T-helper 2 cell treated with Interferon-gamma antibody and Interleukin-4, amounts not matched to agents 100 ng/mL and 5 ng/mL, for 36 hours (primary cell): ENCODE data around the gene HTR2B. TPM values are rescaled to one million over a fixed set of nuclear protein-coding genes. Genes with fewer than 3 reads are reported as not detected.
"Not testable (repeated sequence)": the region's sequence is repeated elsewhere in the genome, so short reads cannot be mapped to it uniquely, and the experiment has no call there.

Source experiments
- intact Hi-C: fragments of 100-400 bp; cut with micrococcal nuclease; formaldehyde crosslinking; loops from one replicate; pipeline ENCODE4 v1.15.1; 2023
- total RNA-seq: library from RNA; stranded (reverse); gene quantifications from 2 replicates; pipeline ENCODE4 v1.2.3, GENCODE V29; 2022

Gene HTR2B
- 1.2 and 1.3 TPM in 2 replicates for total RNA-seq

DNA sequence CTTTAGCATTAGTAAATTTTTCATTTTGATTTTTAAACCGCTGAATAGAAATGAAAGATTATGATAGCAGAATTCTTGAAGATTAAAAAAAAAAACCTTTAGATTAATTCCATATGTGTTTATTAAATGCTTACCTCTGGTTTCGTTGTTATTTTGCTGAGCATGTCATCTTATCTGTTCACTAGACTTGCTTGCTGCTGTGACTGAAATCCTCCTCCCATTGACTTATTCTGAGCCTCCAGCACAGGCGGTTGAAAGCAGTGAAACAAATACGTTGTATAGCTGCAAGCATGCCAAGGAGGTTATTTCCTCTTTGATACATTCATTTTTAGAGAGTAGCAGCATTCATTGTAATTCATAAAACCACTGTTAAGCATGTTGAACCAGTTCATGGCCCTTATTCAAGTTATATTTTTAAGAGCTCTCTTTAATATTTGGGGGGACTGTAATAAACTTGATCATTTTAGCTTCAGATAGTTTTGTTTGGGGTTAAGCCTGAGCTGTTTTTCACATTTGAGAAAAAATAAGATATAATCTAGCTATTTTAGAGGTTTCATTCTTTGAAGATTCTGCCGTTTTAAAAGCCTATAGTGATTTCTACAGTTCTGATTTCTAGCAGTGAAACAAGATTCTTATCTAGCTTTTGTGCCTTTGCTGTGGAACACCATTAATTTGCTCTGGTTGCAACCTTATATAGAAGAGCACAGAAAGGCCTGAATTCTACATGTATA lies at the start of gene HTR2B:
TSS of gene HTR2B (minus strand) at position 205 of the 731 bp plus-strand sequence. CDS start 1,278 bp downstream, outside the sequence.
- intact Hi-C loops = loop anchor here (10.0 kb wide), 1 partner anchor 70 kb away; the partner anchor contains the start of gene ARMC9

DNA sequence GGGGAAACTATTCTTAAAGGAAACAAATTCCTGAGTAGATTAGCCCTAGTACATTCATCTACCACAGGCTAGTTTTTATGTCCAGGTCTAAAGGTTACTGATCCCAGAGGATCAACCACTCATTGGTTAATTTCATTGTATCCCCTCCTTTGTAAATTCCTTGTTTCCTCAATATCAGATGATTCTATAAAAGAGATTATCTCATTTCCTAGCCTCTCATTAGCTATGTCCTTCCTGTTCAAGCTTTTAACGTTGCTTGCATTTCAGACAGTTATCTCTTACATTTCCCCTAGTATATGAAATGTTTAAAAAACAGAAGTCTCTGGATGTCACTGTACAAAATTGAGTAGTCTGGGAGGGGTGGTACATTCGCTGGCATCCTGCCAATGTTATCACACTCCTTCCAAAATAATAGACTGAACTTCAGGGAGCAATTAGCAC lies 49.4 kb upstream of the HTR2B start:
- intact Hi-C loops = no loop called here

DNA sequence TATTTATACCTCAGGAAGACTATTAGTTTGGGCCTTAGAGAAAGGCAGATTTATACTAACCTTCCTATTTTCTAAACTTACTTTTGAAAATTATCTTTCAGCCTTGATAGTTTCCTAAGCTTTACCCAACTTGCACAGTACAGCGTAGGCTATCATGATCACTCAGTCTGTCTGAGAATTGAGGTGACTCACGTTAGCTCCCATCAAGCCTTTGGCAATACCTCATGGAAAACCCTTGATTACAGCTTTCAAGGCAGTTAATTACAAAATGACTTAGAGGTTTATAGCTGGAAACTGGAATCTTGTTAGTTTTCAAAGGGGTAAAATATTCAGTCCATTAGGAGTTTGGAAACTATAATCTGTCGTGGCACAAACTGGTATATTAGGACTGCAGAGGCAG lies 47.2 kb upstream of the HTR2B start:
- intact Hi-C loops = no loop called here

DNA sequence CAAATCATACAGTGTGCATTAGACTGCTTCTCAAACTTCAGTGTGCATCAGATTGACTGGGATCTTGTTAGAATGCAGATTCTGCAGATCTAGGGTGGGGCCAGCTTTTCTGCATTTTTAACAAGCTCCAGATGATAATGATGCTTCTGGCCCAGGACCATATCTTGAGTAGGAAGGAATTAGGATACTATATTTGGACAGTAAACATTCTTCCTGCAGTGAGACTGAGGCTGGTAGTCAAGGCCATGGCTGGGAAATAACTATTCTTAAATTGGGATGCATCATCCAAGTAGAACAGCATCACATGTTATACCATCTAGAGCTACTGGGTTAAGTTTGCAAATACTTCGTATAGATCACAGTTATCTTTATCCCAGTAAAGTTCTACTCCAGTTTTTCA lies 45.2 kb upstream of the HTR2B start:
- intact Hi-C loops = no loop called here

DNA sequence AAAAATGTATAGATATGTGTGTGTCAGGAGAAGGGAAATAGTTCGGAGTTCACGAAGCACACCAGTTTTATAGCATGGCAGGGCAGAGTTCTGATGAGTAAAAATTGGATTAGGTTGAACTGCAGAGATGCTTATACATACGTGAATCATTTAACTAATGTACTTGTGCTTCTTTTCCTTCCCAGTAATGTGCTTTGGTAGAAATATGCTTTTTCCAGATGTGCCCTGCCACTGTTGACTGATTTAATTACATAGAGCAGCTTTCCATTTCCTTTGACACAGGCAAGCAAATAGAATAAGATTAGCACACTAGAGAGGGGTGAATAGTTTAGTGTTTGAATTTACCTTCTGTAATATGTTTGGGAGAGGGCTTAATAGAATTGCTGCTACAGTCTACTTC lies 44.6 kb upstream of the HTR2B start:
- intact Hi-C loops = no loop called here

DNA sequence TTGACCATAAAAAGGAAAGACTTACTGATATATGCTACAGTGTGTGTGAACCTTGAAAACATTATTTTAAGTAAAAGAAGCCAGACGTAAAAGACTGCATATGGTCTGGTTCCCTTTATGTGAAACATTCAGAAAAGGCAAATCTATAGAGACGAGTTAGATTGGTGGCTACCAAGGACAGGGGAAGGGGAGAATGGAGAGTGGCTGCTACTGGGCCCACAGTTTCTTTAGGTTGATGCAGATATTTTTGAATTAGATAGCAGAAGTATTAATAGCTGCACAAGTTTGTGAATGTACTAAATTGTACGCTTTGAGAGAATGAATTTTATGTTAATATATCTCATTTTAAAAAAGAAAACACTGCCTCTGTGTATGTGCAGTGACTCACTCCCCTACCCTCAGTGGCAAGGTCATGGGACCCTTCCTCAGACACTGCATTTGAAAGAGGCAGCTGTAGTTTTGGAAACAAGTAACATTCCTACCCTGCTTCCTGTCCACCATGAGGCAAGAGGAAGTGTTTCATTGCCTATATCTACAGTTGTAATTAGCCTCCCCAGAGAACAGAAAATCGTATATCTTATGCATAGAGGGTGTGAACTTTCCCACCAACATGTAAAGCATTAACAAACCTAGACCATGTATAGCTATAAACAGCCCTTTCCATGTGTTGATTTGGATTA lies 43.8 kb upstream of the HTR2B start:
- intact Hi-C loops = no loop called here

- intact Hi-C loops = no loop called here
Observed at GRCh38 chr2:231167745-231168459, 43.1 kb upstream of the HTR2B start.

DNA sequence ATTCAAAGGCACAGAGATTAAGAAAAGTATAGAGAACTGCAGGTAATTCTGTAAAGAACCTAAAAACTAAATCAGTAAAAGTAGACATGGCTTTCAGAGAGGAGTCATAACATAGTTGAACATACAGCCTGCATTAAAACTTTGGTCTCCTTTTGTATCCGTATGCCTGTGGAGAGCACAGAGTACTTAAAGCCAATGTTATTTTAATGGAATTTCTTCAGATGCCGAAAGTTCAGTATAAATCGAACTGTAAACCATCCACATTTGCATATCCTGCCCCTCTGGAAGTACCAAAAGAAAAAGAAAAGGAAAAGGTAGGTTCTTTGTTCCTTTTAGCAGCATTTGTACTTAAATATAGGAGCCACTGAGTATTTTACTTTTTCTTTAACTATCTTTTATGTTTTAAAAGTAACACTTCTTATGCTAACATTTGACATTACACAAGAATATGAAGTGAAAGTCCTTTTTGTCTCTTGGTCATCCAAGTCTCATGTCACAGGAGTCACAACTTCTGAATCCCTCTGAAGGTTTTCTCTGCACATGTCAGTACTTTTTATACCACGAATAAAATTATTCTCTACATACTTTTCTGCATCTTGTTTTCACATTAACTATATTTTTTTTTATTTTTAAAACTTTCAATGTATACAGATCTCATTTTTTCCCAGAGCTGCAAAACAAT lies 38.7 kb upstream of the HTR2B start:
- intact Hi-C loops = no loop called here

- intact Hi-C loops = no loop called here
Observed at GRCh38 chr2:231163011-231163410, 38.2 kb upstream of the HTR2B start.

DNA sequence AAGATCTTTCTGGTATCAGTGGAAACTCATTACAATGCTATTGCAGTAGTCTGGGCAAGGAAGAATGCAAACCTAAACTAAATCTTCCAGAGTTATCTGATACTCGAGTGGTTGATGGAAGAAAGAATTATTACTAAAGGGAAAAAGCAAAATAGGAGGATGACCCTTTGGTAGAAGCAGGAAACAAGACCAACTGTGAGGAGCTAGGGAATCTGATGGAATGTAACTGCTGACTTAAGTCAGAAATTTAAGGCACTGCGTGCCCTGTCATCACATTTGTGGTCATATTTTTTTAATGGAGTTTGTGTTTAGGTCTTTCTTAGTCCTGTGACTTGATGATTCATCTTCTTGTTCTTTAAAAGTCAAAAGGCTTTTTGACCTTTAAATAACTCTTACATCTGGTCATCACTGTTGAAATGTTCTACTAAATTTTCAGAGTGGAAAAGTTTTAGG lies 37.1 kb upstream of the HTR2B start:
- intact Hi-C loops = no loop called here

- intact Hi-C loops = no loop called here
Observed at GRCh38 chr2:231161252-231161839, 36.5 kb upstream of the HTR2B start.

DNA sequence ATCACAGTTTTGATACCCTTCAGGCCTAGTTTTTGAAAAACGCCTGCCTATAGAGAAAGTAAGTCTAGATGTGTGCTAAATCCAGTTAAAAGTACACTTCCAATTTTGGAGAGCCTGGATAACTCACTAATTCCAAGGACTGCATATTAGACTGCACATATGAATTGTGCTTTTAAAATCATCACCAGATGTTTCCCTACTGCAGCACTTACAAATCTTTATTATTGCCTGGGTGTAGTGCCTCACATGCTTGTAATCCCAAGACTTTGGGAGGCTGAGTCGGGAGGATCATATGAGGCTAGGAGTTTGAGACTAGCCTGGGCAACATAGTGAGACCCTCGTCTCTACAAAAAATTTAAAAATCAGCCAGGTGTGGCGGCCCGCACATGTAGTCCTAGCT lies 35.9 kb upstream of the HTR2B start:
- intact Hi-C loops = no loop called here

GRCh38 chr2:231159306-231159705 lies 34.5 kb upstream of the HTR2B start:
- intact Hi-C loops = no loop called here

DNA sequence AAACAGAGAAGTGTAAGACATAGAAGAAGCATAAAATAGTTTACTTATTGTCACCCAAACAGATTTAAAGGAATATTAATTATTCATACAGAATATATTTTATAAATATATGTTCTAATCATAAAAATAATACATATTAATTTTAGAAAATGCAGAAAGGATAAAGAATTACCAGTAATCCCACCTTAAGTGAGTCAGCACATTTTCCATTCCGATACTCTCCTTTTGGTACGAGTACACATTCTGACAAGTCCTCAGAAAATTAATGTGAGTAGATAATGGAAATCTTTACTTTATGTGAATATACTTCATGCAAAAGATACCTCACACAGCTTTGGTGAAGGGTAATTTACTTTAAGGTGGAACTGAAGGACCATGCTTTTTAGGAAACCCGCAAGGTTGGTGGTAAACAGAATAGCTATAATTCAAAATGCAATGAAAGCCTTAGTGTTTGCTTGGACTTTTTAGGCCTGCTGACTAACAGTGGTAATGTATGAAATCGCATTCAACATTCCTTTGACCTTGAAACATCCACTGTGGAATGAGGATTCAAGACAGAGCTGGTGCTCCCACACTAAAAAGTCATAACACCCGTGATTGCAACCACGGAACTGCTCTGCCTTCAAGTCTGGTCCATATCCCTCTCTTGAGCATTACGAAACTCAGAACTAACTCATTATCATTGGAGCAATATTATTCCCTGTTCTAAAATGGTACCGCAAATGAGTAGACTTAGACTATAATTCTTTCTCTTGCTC lies 28.1 kb upstream of the HTR2B start:
- intact Hi-C loops = no loop called here

DNA sequence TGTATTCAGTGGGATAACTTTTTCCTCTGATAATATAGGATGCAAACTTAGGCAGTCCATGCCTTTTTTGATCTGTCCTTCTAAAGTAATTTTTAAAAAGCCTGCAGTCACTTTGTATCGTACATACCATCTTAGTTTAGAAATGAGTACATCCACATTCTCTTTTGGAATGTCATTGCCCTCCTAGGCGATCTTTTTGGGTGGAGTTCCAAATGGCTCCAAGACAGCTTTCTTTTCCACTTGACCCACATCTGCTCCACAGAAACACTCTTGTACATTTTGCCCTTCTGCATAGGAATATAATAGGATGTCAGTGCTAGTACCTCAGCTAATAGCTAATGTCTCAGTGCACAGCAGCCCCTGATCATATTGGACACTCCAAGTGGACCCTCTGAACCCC lies 21.8 kb upstream of the HTR2B start:
- intact Hi-C loops = no loop called here

DNA sequence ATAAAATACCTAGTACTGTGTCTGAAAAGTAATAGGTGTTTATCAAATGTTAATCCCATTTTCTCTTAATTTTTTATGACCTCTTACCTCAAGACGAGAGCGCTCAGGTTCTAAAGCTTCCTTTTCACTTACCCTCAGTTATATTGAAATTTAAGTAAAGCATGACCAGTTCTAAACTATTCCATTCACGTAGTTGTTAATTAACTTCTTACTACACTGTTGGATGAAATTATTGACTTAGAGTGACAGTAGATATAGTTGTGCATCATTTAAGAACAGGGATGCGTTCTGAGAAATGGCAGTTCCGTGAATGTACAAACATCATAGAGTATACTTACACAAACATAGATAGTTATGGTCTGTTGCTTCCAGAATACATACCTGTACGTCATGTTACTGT lies 20.1 kb upstream of the HTR2B start:
- intact Hi-C loops = no loop called here

- intact Hi-C loops = not testable (repeated sequence)
Observed at GRCh38 chr2:231140808-231141207, 16.0 kb upstream of the HTR2B start.

GRCh38 chr2:231139796-231140195 lies 15.0 kb upstream of the HTR2B start:
- intact Hi-C loops = no loop called here

DNA sequence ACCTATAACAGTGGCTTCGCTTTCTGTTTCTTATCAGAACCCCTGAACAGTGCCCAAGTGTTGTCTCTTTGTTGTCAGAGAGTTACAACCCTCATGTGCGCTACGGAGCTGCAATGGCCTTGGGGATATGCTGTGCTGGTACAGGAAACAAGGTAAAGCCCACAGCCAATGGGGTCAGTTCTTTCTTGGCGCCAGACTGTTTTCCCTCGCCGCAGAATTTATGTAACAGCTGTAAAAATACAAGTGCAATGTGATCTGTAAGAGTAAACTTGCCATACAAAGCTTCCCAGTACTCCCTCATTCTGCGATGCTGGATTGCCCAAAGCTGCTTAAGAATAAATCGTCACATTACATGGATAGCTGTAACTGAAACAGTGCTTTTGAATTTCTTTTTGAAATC lies 13.9 kb upstream of the HTR2B start:
- intact Hi-C loops = no loop called here

GRCh38 chr2:231134910-231135655 lies 10.2 kb upstream of the HTR2B start:
- intact Hi-C loops = no loop called here
